NCI-H2196 treated with DMSO at 0.1 percent for 48 hours (cell line): ENCODE measurements around the gene TMEM161A.

Experiments used
- DNase-seq: peaks from one replicate; lab custom pipeline; 2025; ENCODE audit not compliant: unreplicated experiment; lab: John Stamatoyannopoulos, UW

Gene TMEM161A

DNA sequence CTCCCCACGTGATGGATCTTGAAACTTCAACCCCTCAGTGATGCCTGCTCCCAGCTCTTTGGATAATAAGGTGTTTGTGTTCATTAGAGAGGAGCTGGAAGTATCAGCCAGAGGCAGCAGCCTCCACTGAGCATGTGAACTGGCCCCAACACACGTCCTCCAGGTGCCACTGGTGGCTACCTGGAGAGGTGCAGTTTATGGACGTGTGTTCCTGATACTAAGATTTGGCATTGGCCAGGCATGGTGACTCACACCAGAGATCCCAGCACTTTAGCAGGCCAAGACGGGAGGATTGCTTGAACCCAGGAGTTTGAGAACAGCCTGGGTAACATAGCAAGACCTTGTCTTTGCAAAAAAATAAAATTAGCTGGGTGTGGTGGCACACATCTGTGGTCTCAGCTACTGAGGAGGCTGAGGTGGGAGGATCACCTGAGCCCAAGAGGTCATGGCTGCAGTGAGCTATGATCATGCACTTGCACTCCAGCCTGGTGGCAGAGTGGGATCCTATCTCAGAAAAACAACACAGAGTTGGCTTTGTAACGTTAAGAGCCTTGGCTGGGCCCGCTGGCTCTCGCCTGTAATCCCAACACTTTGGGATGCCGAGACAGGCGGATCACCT, 40.1 kb downstream of the TMEM161A start:
- DNase-seq, result no peak

DNA sequence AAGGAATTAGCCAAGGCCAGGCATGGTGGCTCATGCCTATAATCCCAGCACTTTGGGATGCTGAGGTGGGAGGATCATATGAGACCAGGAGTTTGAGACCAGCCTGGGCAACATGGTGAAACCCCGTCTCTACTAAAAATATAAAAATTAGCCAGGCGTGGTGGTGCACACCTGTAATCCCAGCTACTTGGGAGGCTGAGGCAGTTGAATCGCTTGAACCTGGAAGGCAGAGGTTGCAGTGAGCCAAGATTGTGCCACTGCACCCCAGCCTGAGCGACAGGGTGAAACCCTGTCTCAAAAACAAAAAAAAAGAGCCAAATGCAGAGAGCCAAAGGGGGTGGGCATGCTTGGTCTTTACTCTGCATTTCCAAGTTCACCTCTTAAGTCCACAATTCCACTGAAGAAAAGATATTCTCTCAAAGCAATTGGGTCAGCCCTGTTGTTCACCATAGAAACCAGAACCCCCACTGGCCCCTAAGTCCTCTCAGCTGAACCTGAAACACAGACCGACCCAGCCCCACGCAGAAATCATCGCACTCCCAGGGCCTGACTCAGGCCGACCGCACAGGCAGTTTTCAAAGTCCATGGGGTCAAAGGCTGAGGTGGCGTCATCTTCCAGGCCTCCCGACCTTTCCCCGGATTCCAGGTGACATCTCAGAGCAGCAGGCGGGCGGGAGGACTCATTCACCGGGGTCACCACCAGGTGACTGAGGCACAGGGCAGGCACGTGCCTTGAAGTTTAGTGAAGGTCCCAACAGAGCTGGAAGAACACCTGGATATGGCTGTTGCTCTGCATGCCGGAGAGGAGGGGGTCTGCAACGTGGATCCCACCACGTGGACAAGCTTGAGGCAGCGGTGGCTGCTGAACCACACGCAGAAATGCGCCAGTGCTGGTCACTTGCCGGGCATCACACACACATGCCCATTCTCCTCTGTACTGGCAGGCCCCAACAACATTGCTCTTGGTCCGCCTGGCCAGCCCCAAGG, 41.3 kb downstream of the TMEM161A start:
- no peak for DNase-seq

DNA sequence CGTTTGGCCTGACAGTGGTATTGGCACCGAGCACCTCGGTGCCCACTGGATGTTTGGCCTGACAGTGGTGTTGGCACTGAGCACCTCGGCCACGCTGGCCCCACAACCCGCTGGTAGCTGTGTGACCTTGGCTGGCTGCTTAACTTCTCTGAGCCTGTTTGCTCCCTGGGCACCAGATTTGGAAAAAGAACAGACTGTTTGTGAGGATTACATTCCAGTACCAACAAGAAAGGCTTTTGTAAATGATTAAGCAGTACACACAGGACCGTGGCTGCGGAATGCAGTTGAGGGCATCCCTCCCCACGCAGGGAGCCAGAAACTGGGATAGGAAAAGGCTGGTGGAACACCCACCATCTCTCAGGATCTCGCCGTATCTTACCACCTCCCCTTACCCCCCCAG, 42.6 kb downstream of the TMEM161A start:
- DNase-seq, result no peak

DNA sequence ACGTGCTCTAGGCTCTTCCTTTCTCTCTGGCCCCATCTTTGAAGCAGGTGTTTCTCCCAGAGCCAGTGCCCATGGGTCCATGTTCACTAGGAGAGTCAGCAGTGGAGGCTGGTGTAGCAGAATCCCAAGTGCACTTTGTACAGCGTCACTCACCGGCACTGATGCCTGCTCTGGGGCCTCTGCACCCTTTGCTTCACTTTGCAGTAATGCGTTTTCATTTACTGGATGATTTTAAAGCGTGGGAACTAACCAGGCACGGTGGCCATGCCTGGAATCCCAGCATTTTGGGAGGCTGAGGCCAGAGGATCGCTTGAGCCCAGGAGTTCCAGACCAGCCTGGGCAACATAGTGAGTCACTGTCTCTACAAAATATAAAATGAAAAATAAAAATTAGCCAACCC, 43.8 kb downstream of the TMEM161A start:
- no peak for DNase-seq

DNA sequence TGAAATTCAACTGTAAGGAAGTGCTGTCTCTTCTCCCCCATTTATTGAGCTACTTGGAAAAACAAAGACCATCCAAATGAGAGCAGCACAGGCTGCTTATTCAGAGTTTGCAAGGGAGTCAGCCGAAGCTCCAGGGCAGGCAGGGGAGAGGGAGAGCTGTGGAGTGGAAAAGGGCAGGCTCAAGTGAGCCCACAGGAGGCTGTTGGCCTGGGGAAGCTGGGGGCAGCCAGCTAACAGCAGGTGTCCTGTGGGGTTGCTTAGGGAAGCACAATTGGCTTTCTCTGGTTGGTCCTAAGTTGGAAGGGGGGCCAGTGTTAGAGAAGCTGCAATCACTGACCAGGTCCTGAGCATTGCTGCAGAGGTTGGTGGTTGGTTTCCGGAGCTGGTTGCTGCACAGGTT, 50.6 kb downstream of the TMEM161A start:
- no peak for DNase-seq

DNA sequence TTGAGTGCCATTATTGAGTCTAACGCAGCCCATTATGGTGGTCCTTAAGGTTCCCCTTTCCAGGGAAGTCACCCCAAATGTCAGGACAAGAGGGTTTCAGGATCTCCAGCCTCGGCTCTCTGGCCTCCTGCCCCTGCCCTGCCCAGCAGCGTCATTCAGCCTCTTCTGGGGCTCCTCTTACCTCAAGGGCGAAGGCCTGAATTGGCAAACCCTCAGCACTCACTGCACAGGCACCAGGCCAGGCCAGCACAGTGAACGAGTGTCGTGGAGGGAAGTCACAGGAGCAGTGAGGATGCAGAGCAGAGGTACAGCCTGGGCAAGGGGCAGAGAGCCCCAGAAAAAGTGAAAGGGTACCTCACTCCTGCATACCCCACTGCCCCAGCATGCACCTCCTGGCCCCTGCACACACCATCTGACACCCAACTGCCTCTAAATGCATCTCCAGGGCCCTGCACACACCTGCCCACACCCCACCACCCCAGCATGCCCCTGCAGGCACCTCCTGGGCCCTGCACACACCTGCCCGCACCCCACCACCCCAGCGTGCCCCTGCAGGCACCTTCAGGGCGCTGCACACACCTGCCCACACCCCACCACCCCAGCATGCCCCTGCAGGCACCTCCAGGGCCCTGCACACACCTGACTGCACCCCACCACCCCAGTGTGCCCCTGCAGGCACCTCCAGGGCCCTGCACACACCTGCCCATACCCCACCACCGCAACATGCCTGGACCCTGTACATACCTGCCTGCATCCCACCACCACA, 54.7 kb downstream of the TMEM161A start:
- no peak for DNase-seq

DNA sequence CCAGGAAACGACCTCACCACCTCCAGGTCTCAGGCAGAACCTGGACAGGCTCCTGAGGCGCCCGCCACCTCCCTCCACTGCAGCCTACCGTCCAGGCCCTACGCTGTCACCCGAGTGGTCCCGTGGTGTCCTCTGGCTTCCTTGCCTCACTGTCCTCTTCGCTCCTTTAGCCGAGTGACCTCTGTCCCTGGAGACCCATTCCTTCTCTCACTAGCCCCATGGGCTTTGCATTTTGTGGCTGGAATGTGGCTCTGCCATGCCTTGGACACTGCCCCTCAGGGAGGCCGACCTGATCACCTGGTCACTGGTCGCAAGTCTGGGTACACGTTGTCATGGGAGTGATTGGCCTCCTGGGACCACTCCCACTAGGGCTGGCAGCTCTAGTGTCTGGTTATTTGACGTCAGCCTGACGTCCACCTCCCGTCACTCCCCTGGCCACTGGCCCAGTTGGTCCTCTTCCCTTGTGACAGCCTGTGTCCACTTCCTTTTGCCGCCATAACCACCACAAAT, 56.6 kb downstream of the TMEM161A start:
- DNase-seq, result no peak

DNA sequence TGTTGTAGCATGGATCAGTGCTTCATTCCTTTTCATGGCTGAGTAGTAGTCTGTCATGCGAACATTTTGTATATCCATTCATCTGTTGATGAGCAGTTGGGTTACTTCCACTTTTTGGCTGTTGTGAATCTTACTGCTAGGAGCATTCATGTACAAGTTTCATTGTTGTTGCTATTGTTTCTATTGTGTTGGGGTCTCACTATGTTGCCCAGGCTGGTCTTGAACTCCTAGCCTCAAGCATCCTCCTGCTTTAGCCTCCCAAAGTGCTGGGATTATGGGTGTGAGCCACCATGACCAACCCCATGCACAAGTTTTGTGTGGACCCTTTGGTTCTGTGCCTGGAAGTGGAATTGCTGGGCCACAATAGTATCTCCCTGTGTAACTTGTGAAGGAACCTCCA, 58.7 kb downstream of the TMEM161A start:
- no peak for DNase-seq

DNA sequence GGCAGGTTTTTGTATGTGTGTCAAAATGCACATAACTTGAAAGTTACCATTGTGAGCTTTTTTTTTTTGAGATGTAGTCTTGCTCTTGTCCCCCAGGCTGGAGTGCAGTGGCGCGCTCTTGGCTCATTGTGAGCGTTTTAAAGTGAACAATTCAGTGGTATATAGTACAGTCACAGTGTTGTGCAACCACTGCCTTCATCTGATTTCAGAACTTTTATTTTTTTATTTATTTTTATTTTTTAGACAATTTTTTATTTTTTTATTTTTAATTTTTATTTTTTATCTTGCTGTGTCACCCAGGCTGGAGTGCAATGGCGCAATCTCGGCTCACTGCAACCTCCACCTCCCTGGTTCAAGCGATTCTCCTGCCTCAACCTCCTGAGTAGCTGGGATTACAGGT, 59.5 kb downstream of the TMEM161A start:
- DNase-seq, result no peak

DNA sequence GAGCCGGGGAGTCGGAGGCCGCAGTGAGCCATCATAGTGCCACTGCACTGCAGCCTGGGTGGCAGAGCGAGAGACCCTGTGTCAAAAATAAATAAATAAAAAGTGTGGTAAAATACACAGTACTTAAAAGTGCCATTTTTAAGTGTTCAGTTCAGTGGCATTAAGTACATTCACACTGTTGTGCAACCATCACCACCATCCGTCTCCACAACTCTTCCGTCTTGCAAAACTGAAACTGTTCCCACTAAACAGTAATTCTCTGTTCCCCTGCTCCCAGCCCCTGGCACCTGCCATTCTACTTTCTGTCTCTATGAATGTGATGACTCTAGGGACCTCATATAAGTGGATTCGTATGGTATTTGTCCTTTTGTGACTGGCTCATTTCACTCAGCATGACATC, 61.2 kb downstream of the TMEM161A start:
- no peak for DNase-seq

DNA sequence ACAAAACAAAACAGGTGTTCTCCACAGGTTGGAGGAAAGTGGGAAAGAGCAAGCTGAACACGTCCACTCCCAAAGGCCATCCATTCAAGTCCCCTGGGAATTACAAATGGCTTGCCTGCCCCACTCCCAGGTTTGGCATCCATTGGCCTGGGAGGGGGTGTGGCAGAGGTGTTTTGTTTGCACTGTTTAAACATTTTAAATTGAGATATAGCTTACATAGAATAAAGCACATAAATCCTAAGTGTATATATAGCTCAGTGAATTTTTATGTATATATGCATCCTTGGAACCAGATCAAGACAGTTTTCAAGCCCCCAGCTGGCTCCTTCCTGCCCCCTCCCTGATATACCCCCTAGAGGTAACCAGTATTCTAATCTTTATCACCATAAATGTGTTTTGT, 61.8 kb downstream of the TMEM161A start:
- DNase-seq, result no peak

DNA sequence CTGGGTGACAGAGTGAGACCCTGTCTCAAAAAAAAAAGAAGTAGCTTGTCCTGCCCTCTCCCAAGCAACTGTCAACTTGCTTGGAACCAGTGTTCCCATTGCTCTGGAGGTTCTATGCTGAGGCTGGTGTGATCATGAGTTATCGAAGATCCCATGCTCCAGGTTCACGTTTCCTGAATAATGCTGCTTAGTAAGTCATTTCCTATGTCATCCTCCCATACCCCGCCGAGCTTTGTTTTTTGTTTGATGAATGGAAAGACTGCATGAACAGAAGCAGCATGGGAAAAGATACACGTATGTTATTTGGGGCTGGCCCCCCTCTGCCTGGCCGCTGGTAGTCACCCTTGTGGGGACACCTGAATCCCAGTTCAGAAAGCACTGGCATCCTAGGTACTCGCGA, 63.2 kb downstream of the TMEM161A start:
- DNase-seq, result no peak

DNA sequence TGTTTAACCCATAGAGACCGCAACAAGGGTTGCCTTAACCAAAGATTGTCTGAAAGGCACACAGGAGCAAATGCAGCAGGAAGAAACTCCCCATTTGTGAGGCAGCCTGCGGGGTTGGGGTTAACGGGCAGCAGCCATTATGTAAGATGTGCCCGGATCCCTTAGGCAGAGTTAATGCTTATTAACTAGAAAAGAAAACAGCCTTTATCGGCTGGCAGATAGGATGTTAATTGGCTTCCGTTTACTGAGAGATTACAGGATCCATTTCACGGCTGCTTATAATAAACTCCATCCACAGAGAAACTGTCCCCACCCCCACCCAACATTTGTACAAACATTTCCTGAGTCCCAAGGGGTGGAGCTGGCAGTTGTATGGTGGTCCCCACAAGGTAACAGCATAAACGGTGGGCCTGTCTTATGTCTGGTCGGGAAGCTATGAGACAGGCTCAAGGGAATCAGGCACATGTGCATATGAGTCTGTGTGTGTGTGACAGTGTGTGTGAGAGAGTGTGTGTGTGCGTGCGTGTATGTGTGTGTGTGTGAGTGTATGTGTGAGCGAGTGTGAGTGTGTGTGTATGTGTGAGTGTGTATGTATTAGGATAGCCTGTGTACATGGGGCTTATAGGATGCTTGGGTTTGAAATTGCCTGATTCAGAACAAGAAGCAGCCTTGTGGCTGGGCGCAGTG, 63.9 kb downstream of the TMEM161A start:
- no peak for DNase-seq

DNA sequence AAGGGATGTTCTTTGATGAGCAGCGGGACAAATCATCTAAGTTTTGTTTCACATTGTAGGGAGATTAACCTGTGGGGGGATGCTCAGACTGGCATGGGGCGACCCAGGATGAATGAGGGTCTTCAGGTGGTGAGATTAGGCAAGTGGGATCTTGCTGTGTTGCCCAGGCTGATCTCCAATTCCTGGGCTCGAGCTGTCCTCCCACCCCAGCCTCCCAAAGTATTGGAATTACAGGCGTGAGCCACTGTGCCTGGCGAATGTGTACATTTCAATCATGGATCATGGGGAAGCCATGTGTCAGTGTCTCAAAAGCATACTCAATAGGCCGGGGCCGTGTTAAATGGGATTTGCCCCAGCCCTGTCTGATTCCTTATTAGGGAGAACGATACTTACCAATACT, 66.4 kb downstream of the TMEM161A start:
- DNase-seq, result no peak
